Hematopoietic multipotent progenitor cell treated with erythropoietin and hydrocortisone succinate and interleukin-3 and kit ligand, for 17 days (in vitro differentiated cells): ENCODE data around the gene CBFA2T2.
"Not testable (repeated sequence)": the region's sequence is repeated elsewhere in the genome, so short reads cannot be mapped to it uniquely, and the experiment has no call there.

ENCODE experiments used
- DNase-seq: peaks from one replicate; pipeline ENCODE4 v3.0.0-alpha.2; 2015; ENCODE audit warnings: low spot score

The CBFA2T2 gene

DNA sequence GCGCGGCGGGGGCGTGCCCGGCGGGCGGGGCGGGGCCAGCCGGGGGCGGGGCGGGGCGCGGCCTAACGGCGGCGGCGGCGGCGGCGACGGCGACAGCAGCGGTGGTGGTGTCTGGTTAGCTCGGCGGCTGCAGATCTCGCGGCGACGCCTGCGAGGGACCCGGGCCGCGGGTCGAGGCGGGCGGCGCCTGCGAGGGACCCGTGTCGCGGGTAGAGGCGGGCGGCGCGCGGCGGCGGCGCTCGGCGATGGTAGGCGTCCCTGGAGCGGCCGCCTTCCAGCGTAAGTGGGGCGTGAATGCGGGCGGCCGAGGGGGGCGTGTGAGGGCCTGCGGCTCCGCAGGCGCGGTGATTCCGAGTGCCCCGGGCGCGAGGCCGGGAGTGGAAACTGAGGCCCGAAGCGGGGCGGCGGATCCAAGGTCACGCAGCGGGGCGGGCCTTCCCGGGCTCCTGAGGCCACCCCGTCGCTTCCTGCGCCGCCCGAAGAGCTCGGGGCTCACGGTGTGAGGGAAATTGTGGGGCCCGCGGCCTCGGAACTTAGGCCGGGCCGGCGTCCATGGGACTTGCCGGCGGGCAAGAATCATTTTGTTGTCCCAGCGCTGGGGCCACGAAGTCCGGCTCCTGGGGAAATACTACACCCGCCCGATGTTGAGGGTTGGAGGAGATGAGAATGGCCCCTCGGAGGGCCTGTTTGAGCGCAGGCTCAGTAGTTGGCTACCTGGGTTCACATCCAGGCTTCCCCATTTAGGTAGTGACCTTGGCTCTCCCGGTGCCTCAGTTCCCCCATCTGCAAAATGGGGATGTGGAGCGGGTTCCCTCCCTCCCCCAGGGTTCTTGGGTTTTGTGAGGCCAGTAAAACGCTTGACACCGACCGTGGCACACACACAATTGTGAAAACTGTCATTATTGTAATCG lies at the start of gene CBFA2T2:
Gene CBFA2T2, plus strand, starts transcription at position 74 of the 911 bp plus-strand sequence. Its CDS starts 172 bp downstream, at position 246.
- no peak for DNase-seq

DNA sequence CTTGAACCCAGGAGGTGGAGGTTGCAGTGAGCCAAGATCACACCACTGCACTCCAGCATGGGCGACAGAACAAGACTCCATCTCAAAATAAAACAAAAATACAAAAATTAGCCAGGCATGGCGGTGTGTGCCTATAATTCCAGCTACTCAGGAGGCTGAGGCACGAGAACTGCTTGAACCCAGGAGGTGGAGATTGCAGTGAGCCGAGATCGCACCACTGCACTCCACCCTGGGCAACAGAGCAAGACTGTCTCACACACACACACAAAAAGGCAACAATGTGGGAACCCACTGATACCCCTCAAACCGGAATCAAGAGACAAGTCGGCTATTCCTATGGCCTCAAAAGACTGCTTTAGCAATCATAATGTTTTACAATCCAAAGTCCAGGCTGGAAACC lies 49.3 kb upstream of the CBFA2T2 start:
- not testable (repeated sequence) for DNase-seq

DNA sequence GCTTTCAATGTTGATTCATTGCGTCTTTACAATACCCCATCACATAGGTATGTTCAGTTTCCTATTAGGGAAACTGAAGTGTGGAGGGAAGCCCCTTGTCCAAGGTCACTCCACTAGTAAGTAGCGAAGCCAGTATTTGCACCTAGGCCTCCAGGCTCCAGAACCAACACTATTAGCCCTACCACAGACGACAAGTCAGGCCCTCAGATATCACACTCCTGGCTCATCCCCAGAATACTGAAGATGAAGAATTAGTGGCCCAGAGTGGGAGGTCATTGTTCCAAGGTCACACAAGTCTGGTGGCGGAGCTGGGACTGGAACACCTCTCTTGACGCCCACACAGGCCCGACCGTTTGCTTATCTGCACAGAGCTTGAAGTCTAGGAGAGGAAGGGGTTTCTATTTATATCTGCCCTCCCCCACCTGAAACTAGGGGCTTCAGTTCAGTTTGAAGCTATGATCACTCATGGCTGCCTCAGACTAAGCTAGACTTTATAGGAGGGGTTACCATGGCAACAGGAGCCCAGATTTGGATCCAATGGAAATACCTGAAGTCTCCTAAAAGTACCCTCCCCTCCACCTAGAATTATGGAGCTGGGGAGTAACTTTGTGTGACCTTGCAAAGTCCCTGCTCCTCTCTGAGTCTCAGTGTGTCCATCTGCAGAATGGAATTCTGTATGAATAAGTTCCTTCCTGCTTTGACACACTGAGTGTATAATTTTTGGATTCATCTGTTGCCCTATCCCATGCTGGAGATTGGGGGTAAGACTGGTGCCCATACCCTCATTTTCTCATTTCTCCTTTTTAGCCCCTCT lies 48.5 kb upstream of the CBFA2T2 start:
- no peak for DNase-seq

DNA sequence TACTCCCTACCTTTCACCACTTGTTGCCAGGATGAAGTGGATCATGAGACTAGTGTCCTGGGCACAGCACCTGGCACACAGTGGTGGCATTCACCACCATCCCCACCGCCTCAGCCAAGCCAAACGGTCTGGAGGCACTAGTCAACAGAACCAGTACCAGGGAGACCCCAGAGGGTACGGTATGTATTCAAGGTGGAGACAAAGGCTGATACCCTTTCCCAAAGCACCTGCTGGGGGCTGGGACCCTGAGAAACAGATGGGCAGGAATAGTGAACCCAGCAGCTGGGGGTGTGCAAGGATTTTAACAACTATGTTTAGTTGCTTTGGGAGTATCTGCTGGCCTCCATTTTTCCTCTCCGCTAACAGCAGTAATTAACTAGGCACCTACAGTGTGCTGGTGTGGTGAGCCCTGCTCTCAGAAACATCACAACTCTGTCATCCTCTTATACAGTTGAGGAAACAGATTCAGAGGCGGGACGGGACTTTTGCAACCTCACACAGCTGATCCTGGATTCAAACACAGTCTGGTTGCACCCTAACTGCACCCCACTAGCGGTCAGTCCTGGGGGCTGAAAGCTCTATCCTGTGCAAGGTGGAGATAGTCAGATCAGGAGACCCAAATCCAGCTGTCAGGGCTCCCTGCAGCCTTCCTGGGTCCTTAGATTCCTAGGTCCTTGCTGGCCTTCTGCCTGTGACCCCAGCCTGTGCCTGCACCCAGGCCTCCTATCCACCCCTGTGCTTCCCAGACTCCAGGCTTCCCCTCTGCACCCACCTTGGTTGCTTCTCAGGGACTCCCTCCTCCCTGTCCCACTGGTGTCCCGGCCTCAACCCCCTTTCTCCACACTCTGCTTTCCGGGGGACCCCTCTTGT lies 47.5 kb upstream of the CBFA2T2 start:
- DNase-seq, result no peak

DNA sequence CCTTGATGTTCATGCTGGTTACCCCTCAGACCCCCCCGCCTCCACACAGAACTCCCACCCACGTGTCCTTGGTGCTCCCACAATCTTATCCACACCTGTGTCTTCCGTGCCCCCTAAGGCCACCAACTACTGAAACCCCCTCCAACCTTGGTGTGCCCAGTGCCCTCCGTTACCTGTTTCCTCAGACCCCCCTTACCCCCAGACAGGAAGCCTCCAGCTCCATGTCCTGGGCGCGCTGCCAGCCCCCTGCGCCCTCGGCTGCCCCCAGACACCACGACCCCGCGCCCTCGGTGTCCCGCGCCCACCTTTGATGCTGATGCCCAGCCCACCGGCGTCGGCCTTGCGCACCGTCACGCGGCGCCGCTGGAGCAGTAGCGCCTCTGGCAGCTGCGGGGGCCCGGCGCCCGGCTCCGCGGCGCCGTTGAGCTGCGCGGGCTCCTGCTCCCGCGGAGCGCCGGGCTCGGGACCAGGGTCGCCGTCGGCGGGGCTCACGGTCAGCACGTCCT lies 46.8 kb upstream of the CBFA2T2 start:
- DNase-seq, result no peak

DNA sequence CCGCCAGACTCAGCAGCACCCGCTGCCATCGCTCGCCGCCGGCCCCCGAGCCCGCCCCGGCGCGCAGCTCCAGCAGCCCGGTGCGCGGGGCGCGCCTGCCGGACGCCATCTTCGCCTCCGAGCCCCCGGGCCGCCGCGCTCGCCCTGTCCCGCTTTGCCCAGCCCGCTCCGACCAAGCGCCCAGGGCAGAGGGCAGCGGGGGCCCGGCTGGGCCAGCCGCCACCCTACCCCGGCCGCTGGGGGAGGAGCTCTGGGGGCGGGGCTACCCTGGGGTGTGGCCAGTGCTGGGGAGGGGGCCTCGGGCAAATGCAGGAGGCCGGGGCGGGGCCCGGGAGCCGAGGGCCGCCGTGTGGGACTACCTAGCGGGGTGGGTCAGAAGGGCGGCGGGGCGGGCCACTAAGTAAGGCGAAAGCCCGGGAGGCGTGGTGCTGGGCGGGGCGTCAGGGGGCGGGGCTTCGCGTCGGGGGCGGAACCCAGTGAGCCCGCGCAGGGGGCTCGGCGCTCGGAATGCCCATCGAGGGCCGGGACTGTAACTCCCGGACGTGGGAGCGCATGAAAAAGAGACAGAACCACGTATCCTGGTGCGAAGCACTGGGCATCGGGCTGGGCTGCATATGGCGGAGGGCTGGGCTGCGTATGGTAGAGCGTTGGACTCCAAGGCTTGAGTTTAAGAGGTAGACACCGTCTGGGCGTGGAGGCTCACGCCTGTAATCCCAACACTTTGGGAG lies 46.2 kb upstream of the CBFA2T2 start, which contains the start of gene SNTA1:
Gene SNTA1, minus strand, starts transcription at position 252 of the 728 bp plus-strand sequence. Its CDS starts 143 bp downstream, at position 109.
- DNase-seq, result peak; percentile 73

DNA sequence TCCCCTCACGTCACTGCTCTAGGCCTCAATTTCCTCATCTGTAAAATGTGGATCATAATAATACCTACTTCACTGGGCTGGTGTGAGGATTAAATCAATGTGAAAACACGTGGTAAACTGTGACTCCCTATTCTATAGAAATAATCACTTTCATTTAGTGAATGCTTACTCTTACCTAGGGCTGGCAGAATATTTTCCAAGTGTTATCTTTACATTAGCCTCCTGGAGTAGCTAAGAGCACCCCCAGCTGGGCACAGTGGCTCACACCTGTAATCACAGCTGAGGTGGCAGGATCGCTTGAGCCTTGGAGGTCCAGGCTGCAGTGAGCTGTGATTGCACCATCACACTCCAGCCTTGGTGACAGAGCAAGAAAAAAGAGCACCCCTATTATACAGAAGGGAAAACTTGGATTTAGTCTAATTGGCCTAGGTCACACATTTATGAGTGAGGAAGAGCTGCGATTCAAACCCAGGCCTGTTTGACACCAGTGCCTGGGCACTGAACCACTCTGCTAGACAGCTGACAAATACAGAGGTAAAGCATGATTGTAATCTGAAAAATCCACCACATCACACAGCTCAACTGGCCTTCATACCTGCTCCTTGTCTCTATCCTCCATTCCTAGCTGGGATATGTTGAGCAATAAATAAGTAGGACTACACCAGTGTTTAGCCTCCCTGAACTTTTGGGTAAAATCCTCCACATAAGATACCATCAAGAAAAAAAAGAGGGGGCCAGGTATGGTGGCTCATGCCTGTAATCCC lies 44.9 kb upstream of the CBFA2T2 start:
- DNase-seq, result no peak

DNA sequence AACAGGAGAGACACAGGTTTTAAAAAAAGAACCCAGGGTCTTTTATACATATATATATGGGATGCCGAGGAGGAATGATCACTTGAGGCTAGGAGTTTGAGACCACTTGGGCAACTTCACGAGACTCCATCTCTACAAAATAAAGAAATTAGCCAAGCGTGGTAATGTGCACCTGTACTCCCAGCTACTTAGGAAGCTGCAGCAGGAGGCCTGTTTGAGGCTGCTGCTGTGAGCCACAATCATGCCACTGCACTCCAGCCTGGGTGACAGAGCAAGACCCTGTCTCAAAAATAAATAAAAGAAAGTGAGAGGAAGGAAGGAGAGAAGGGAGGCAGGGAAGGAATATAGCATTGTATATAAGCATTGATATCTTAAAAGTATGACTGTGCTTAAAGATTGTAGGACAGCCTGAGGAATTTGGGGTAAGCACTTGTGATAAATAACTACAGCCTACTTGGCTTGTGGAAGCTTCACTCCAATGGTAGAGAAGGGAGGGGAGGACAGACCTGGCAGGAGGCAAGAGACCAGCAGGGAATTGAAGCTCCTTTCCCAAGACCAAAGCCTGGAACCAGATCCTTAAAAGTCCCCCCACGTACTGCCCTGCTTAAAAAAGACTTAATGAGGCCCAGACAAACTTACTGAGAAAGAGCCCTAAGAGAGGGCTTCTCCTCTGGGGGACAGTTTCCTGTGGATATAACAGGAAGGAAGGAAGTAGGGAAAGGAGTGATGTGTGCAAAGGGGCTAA lies 43.8 kb upstream of the CBFA2T2 start:
- no peak for DNase-seq

DNA sequence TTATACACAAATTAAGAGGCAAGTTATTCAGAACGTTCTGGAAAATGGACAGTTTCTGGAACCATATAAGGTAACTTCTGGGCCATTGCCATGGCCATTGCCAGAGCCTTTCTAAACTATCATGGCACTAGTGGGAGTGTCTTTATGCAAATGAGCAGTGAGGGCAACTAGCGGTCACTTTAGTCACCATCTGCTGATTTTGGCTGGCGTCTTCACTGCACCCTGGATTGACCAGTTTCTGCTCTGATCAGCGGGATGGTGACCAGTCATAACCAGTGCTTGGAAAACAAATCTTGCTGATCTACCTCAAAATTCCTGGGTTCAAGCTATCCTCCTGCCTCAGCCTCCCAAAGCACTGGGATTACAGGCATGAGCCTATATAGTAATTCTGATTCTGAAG lies 39.0 kb upstream of the CBFA2T2 start:
- DNase-seq, result no peak

DNA sequence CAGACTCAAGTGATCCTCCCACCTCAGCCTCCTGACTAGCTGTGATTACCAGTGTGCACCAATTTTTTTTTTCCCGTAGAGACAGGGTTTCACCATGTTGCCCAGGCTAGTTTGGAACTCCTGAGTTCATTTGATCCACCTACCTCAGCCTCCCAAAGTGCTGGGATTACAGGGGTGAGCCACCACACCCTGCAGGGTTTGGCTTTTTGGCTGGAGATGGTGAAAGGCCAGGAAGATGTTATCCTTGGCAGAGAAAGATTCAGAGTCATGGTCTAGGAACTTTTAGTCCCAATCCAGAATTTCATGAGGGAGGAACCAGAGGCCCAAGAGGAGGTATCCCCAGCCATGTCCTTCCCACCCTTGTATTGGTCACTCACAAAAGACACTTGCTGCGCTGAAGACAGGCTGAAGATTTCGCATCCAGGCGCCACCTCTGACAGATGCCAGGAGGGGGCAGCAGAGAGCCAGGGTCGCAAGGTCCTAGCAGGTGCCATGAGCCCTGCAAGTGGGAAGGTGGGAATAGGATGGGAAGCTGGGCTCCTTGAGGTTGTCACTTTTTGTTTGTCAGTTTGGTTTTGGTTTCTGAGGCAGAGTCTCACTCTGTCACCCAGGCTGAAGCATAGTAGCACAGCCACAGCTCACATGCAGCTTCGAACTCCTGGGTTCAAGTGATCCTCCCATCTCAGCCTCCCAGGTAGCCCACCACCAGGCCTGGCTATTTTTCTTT lies 32.8 kb upstream of the CBFA2T2 start:
- peak; percentile 84 for DNase-seq

DNA sequence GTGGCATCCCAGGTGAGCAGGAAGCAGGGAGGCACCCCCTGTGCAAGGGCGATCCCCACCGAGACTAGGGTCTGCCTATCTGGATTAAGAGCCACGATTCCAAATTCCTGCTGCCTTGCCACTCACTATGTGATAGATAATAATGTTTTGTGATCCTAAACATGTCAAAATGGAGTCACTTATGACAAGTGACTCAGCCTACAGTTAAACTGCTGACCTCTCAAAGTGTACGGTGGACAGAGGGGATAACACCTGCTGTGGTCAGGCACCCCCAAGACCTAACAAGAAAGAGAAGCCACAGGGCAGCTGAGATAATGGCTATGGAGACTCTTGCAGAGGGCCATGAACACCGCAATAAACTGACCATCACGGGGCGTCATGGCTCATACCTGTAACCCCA lies 30.3 kb upstream of the CBFA2T2 start:
- DNase-seq, result no peak

DNA sequence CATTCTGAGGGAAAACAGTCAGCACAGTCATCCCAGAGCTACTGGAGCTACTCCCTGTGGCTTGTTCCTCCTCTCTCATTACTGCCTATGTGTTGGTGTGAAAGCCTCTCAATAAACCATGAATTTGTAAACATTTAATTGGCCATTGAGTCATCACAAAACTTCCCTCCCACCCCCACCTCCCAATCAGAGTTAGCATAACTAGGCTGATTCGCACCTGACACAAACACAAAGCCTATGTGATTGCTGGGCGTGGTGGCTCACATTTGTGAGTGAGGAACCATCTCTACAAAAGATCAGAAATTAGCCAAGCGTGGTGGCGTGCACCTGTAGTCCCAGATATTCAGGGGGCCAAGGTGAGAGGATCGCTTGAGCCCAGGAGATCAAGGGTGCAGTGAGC lies 29.2 kb upstream of the CBFA2T2 start:
- no peak for DNase-seq

DNA sequence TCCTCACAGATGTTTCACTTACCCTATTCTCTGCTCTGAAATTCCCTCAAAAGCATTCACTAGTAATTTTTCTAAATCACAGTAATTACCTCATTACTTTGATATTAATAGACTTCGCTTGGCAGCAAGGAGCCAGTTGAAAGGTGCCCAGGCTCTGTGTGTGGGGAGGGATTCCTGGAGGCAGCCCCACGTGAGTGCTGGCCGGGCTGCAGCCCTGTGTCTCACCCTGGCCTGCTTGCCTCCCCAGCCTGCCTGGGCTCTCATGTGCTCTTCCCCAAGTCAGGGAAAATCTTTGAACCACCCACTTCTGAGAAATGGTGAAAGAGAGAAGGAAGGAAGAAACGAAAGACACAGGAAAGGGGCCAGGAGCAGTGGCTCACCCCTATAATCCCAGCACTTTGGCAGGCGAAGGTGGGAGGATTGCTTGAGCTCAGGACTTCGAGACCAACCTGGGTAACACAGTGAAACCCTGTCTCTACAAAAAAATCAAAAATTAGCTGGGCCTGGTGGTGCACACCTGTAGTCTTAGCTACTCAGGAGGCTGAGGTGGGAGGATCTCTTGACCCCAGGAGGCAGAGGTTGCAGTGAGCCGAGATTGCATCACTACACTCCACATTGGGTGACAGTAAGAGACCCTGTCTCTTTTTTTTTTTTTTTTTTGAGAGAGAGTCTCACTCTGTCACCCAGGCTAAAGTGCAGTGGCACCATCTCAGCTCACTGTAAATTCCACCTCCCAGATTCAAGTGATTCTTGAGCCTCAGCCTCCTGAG lies 26.4 kb upstream of the CBFA2T2 start:
- no peak for DNase-seq

DNA sequence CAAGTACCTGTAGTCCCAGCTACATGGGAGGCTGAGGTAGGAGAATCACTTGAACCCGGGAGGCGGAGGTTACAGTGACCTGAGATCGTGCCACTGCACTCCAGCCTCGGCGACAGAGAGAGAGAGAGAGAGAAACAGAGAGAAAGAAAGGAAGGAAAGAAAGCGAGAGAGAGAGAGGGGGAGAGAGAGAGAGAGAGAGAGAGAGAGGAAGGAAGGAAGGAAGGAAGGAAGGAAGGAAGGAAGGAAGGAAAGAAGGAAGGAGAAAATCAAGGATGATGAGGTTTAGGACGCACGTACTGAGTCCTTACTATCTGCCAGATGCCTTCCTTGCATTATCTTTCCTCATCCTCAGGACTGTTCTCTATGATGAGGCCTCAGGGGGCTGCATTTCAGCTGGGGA lies 25.1 kb upstream of the CBFA2T2 start:
- not testable (repeated sequence) for DNase-seq

DNA sequence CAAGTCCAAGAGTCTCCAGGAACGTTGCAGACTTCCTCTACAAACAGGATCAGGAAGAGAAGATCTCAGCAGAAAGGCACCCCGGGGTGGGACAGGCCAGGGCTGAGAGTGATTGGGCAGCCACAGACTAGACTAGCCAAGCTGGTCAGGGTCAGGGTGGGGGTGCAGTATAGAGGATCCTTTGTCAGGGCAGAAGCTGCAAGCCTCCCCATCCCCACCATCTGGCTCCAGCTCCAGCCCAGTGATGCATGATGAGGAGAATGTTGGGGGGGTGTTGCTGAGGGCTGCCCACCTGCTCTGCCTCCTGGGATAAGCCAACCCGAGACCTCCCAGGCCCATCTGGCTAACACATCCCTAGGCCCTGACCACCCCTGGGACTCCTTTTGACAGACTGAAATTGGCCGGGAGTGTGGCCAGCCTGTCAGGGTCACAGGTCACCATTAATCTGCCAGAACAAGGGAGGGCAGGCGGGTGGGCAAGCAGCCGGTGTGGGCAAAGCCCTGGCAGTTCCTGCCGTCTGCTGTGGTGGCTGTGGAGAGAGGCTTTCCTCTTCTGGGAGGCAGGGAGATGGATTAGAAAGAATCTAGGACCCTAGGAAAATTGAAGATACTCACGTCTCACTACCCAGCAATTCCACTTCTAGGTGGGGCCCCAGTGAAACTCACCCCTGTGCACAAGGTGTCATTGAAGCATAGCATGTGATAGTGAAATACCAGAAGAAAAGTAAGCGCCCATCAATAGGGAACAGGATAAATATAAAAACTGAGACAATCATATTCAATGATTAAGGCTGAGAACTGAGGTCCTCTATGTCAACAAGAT lies 24.2 kb upstream of the CBFA2T2 start:
- no peak for DNase-seq

DNA sequence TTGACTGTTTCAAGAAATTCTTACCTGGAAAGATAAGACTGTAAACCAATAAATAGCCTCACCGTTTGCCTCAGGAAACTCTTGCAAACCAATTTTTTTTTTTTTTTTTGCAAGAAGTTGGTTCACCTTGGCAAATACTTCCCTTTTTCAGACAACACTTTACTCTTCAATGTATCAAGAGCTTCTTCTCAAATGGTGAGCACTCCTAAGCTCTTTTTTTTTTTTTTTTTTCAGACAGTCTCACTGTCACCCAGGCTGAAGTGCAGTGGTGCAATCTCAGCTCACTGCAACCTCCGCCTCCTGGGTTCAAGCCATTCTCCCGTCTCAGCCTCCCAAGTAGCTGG lies 23.6 kb upstream of the CBFA2T2 start:
- DNase-seq, result no peak

DNA sequence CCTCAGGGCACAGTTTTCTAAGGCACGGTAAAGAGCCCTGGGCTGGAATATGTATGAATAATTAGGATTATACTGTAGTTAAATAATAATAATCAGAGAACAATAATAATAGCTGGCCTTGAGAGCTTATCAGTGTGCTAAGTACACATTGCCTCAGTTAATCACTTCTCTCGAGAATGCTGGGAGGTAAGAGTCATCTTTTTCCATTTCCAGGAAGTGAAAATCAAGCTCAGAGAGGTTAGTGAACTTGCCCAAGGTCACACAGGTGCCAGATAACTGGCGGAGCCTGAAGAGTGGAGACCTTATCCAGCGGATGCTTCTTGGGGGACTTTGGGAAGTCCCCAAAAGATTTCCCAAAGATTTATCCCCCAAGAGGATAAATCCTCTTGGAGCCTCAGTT lies 19.4 kb upstream of the CBFA2T2 start:
- DNase-seq, result no peak
